ENCODE measurements around the gene SLC2A3. TPM values are rescaled to one million over a fixed set of nuclear protein-coding genes. Genes with fewer than 3 reads are reported as not detected.

Gene SLC2A3
- total RNA-seq, 1 experiment from 2014 or later, result 10.5 TPM

DNA sequence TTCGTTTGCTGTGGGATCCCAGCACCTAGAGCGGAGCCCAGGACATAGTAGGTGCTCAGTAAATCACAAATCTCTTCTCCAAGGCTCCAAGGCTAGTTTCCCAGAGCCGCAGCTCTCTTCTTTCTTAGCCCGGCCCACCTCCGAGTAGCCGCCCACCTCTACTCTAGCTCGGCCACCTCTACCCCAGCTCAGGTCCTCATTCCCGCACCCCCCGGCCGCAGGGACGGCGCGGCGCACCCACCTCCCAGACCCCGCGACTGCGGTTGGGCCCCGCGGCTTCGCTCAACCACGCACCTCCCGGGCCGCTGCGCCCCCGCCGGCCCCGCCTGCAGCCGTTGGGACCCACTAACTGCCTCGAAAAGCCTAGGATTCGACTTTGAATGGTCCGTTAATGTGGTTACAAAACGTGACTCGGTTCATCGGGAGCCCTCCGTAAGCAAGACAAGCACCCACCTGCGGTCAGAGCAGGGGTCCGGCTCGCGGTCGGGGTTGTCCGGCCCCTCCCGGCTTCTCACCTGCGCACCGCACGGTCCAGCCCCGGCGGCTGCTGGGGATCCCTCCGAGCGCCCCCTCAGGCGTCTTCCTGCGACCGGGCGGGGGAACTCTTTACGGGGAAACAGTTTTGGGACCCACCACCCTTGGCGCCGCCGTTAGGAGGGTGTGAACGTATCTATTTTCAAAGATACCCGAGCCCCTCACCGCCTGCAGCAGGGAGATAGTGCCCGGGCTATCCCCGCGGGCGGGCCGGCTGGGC is 63.2 kb downstream of the SLC2A3 start, which contains the start of gene SLC2A14:
SLC2A14 (minus strand) TSS at position 350 of the 754 bp plus-strand sequence. CDS start 3,035 bp downstream, outside the sequence.
- Histone ChIP-seq H3K9ac (ENCODE audit: low read length) (no peak within 1 kb of the TSS), H3K4me2 (ENCODE audit: low read length) (no peak within 1 kb of the TSS), H3K4me1 (ENCODE audit: control insufficient read depth in 1 of 2, insufficient read depth in 2 of 2, low read length in 2 of 2) (no peaks in the 10 kb centered on the region), H3K9me2 (ENCODE audit: insufficient read depth) (no peaks in the 10 kb centered on the region), H3K27me3 (ENCODE audit: insufficient read depth, low read length) (no peaks in the 10 kb centered on the region), H3K79me2 (ENCODE audit: insufficient read depth, low read length) (no peaks in the 10 kb centered on the region), H2AFZ (ENCODE audit: low read depth, low read length, poor library complexity, severe bottlenecking) (no peak within 1 kb of the TSS), H3K27ac (ENCODE audit: low read depth, low read length) (no peak within 1 kb of the TSS), H3K9me3 (ENCODE audit: control insufficient read depth in 1 of 2, insufficient read depth in 1 of 2, low read depth in 1 of 2, low read length in 2 of 2) (no peaks in the 10 kb centered on the region), H3K36me3 (ENCODE audit: control insufficient read depth in 1 of 2, insufficient read depth in 2 of 2, low read length in 2 of 2) (no peaks in the 10 kb centered on the region), H4K20me1 (ENCODE audit: insufficient read depth) (no peaks in the 10 kb centered on the region), H3K4me3 (replicated peaks in 1 of 2; ENCODE audit: low read depth in 1 of 2, low read length in 2 of 2) (no peak within 1 kb of the TSS)
- ChIA-PET CTCF (no interaction called here), POLR2A (no interaction called here), RAD21 (ENCODE audit: low non-redundant PET in 1 of 2, low total read pairs in 2 of 2, uncharacterized antibody in 2 of 2, unreplicated experiment in 2 of 2) (no interaction called here)
- no peak for ATAC-seq
- intact Hi-C loops (cut with micrococcal nuclease), result no loop called here
- DNase-seq (ENCODE audit: low read depth, low spot score), result no peak
- no peak for TF ChIP-seq ZNF274 (IDR thresholded peaks at IDR 0.05; ENCODE audit: low read depth, low read length)
- no peak for TF ChIP-seq ELF1 (IDR thresholded peaks at IDR 0.05; ENCODE audit: borderline replicate concordance, low read depth)
- TF ChIP-seq, protein P1, sequence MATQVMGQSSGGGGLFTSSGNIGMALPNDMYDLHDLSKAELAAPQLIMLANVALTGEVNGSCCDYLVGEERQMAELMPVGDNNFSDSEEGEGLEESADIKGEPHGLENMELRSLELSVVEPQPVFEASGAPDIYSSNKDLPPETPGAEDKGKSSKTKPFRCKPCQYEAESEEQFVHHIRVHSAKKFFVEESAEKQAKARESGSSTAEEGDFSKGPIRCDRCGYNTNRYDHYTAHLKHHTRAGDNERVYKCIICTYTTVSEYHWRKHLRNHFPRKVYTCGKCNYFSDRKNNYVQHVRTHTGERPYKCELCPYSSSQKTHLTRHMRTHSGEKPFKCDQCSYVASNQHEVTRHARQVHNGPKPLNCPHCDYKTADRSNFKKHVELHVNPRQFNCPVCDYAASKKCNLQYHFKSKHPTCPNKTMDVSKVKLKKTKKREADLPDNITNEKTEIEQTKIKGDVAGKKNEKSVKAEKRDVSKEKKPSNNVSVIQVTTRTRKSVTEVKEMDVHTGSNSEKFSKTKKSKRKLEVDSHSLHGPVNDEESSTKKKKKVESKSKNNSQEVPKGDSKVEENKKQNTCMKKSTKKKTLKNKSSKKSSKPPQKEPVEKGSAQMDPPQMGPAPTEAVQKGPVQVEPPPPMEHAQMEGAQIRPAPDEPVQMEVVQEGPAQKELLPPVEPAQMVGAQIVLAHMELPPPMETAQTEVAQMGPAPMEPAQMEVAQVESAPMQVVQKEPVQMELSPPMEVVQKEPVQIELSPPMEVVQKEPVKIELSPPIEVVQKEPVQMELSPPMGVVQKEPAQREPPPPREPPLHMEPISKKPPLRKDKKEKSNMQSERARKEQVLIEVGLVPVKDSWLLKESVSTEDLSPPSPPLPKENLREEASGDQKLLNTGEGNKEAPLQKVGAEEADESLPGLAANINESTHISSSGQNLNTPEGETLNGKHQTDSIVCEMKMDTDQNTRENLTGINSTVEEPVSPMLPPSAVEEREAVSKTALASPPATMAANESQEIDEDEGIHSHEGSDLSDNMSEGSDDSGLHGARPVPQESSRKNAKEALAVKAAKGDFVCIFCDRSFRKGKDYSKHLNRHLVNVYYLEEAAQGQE (IDR thresholded peaks at IDR 0.05; ENCODE audit: low read depth), result no peak
- TF ChIP-seq EZH2phosphoT487 (IDR thresholded peaks at IDR 0.05; ENCODE audit: borderline replicate concordance), result no peak
- no peak for TF ChIP-seq CBX3 (IDR thresholded peaks at IDR 0.05; ENCODE audit: low read depth)
- TF ChIP-seq, protein P2, sequence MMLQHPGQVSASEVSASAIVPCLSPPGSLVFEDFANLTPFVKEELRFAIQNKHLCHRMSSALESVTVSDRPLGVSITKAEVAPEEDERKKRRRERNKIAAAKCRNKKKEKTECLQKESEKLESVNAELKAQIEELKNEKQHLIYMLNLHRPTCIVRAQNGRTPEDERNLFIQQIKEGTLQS (IDR thresholded peaks at IDR 0.05), result no peak
- no peak for TF ChIP-seq POLR2A (IDR thresholded peaks at IDR 0.05; ENCODE audit: borderline replicate concordance, extremely low read depth, insufficient read depth, insufficient read length)
- TF ChIP-seq EZH2 (IDR thresholded peaks at IDR 0.05), result no peak
- TF ChIP-seq SP1 (IDR thresholded peaks at IDR 0.05; ENCODE audit: low read depth), result no peak
- TF ChIP-seq POLR2AphosphoS5 (IDR thresholded peaks at IDR 0.05; ENCODE audit: low read depth, low read length), result no peak
- TF ChIP-seq, protein P3, sequence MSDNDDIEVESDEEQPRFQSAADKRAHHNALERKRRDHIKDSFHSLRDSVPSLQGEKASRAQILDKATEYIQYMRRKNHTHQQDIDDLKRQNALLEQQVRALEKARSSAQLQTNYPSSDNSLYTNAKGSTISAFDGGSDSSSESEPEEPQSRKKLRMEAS (IDR thresholded peaks at IDR 0.05), result no peak
- no peak for TF ChIP-seq SIN3A (IDR thresholded peaks at IDR 0.05; ENCODE audit: low read depth)
- TF ChIP-seq TCF7L2 (IDR thresholded peaks at IDR 0.05; ENCODE audit: borderline replicate concordance, extremely low read depth, insufficient read depth, insufficient read length), result no peak
- TF ChIP-seq FOSL1 (IDR thresholded peaks at IDR 0.05; ENCODE audit: low read depth), result no peak
- TF ChIP-seq JUND (IDR thresholded peaks at IDR 0.05), result no peak
- BruUV-seq (replicated peaks), result no TSS peak

Measured in HCT116 (cell line).